ENCODE data around the gene AK8. TPM values are rescaled to one million over a fixed set of nuclear protein-coding genes. Genes with fewer than 3 reads are reported as not detected.

The AK8 gene
- total and polyA plus RNA-seq, 2 of the 4 experiments (the other 2 are of a cell fraction), result under 0.01 to 0.09 TPM

DNA sequence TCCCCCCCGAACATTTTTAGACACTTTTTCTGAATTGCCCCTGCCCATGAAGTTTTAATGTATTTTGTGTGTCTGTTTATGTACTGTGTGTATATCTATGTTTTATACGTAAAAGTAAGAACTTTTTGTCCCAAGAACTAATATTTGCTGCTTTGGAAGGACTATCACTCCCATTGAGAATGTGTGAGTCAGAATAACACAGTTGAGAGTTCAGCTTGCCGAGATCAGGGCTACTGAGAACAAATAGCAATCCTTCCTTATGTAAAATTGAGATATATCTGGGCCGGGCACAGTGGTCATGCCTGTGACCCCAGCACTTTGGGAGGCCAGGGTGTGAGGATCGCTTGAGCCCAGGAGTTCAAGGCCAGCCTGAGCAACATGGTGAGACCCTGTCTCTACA lies 196.5 kb downstream of the AK8 start:
- no peak overlapping the region for H3K4me2 ChIP-seq (ENCODE audit: low read depth, low read length)
- peaks cover 5% of the 10 kb centered on the region; the same call in 1 of the 2 replicates for H3K9me1 ChIP-seq (ENCODE audit: insufficient read depth, low read length)
- ChIA-PET POLR2A (ENCODE audit: unreplicated experiment) (no interaction called here), CTCF (no interaction called here)
- intact Hi-C loops (cut with micrococcal nuclease), result no loop called here
- H2BK5ac ChIP-seq (ENCODE audit: low read depth, low read length, poor library complexity, severe bottlenecking), result no peak overlapping the region
- no peak overlapping the region for H3K4me3 ChIP-seq (ENCODE audit: insufficient read depth, low read depth, low read length)
- H2AFZ ChIP-seq (replicated peaks; ENCODE audit: low read length, poor library complexity), result no peak overlapping the region
- H3K9me3 ChIP-seq (ENCODE audit: control insufficient read depth, insufficient read depth, low read length), result no peaks in the 10 kb centered on the region
- no peak overlapping the region for H2BK20ac ChIP-seq (ENCODE audit: low read depth, low read length)
- peaks cover 36% of the 10 kb centered on the region for H3K36me3 ChIP-seq (ENCODE audit: control insufficient read depth, insufficient read depth, low read length)
- dilution Hi-C loops (cut with HindIII; ENCODE audit: low sequenced_read_pairs, unreplicated experiment), result no loop called here
- H3K56ac ChIP-seq (ENCODE audit: extremely low read depth, insufficient read depth, low read length), result no peak overlapping the region
- H4K91ac ChIP-seq (ENCODE audit: insufficient read depth, low read depth, low read length), result no peak overlapping the region
- H3K23ac ChIP-seq (ENCODE audit: low read depth, low read length), result no peak overlapping the region
- no peak overlapping the region for H3K14ac ChIP-seq (replicated peaks; ENCODE audit: low read depth, low read length)
- WGBS, 2 experiments (ENCODE audit: extremely low coverage in 2 of 2, insufficient read length in 1 of 2), result no CpG with 5 or more reads among the region's 5 CpGs
- no peak overlapping the region for H4K5ac ChIP-seq (ENCODE audit: low read depth, low read length)
- TF ChIP-seq FOS (IDR thresholded peaks at IDR 0.05; ENCODE audit: low read depth, low read length) (no peak), CHD1 (IDR thresholded peaks at IDR 0.05; ENCODE audit: low read depth, low read length) (no peak), MAZ (IDR thresholded peaks at IDR 0.05; ENCODE audit: borderline replicate concordance, low read depth, low read length) (no peak), MXI1 (IDR thresholded peaks at IDR 0.05; ENCODE audit: borderline replicate concordance, low read depth, low read length) (no peak), SMC3 (IDR thresholded peaks at IDR 0.05; ENCODE audit: low read depth, low read length) (no peak), RCOR1 (IDR thresholded peaks at IDR 0.05; ENCODE audit: insufficient replicate concordance, low read length) (no peak), NFE2L2 (IDR thresholded peaks at IDR 0.05; ENCODE audit: low read depth, low read length) (no peak), BHLHE40 (IDR thresholded peaks at IDR 0.05; ENCODE audit: low read depth, low read length) (no peak)
- TF ChIP-seq, protein P1, sequence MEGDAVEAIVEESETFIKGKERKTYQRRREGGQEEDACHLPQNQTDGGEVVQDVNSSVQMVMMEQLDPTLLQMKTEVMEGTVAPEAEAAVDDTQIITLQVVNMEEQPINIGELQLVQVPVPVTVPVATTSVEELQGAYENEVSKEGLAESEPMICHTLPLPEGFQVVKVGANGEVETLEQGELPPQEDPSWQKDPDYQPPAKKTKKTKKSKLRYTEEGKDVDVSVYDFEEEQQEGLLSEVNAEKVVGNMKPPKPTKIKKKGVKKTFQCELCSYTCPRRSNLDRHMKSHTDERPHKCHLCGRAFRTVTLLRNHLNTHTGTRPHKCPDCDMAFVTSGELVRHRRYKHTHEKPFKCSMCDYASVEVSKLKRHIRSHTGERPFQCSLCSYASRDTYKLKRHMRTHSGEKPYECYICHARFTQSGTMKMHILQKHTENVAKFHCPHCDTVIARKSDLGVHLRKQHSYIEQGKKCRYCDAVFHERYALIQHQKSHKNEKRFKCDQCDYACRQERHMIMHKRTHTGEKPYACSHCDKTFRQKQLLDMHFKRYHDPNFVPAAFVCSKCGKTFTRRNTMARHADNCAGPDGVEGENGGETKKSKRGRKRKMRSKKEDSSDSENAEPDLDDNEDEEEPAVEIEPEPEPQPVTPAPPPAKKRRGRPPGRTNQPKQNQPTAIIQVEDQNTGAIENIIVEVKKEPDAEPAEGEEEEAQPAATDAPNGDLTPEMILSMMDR (conservative IDR thresholded peaks at IDR 0.05; ENCODE audit: low read depth, low read length), result no peak
- TF ChIP-seq, protein P2, sequence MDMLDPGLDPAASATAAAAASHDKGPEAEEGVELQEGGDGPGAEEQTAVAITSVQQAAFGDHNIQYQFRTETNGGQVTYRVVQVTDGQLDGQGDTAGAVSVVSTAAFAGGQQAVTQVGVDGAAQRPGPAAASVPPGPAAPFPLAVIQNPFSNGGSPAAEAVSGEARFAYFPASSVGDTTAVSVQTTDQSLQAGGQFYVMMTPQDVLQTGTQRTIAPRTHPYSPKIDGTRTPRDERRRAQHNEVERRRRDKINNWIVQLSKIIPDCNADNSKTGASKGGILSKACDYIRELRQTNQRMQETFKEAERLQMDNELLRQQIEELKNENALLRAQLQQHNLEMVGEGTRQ (IDR thresholded peaks at IDR 0.05; ENCODE audit: low read depth, low read length), result no peak
- no peak for ATAC-seq (ENCODE audit: low read depth)
- H2AK9ac ChIP-seq (replicated peaks; ENCODE audit: low read depth, low read length, poor library complexity), result no peak overlapping the region
- in situ Hi-C loops (cut with MboI; ENCODE audit: low sequenced_read_pairs), result no loop called here
- no peak overlapping the region for H3K9ac ChIP-seq (ENCODE audit: low read depth, low read length)
- H2BK15ac ChIP-seq (ENCODE audit: low read depth, low read length), result no peak overlapping the region
- H3K4me1 ChIP-seq (ENCODE audit: control insufficient read depth, insufficient read depth, low read length), result no peaks in the 10 kb centered on the region
- H2AK5ac ChIP-seq (ENCODE audit: low read depth, low read length), result no peak overlapping the region
- no peaks in the 10 kb centered on the region for H3K27me3 ChIP-seq (ENCODE audit: control insufficient read depth, insufficient read depth, low read length)
- H2BK120ac ChIP-seq (ENCODE audit: low read depth, low read length), result no peak overlapping the region
- H3K27ac ChIP-seq (ENCODE audit: insufficient read depth, low read length), result no peak overlapping the region
- peaks cover 31 to 61% of the 10 kb centered on the region in 2 experiments for H3K79me1 ChIP-seq (ENCODE audit: low read depth in 1 of 2, low read length in 2 of 2)
- DNase-seq, result no peak
- H3K18ac ChIP-seq (ENCODE audit: low read depth, low read length), result no peak overlapping the region
- no peak overlapping the region for H4K8ac ChIP-seq (ENCODE audit: low read depth in 2 of 2, low read length in 2 of 2)
- H3K4ac ChIP-seq (ENCODE audit: low read depth, low read length), result no peak overlapping the region
- peaks cover 22% of the 10 kb centered on the region; the same call in 1 of the 2 replicates for H4K20me1 ChIP-seq (ENCODE audit: insufficient read depth, low read length)
- no TSS peak for BruUV-seq (replicated peaks)

All from IMR-90 (cell line).